GM10266 (cell line): ENCODE data around the gene PLXND1.

Experiments
- DNase-seq: peaks from one replicate; pipeline ENCODE4 v3.0.0; 2012; ENCODE audit errors: extremely low spot score
- CTCF ChIP-seq: IDR thresholded peaks from 2 replicates; pipeline ENCODE4 v1.5.1; 2012; ENCODE audit warnings: mild to moderate bottlenecking, low read depth; ENCODE audit not compliant: control insufficient read depth, insufficient read depth; ENCODE audit errors: missing control alignments

Gene PLXND1

GRCh38 chr3:129534428-129535027 is 71.9 kb downstream of the PLXND1 start:
- no peak for DNase-seq
- TF ChIP-seq CTCF: no peak

GRCh38 chr3:129533406-129533805 is 73.1 kb downstream of the PLXND1 start:
- no peak for DNase-seq

GRCh38 chr3:129532261-129532660 is 74.2 kb downstream of the PLXND1 start:
- no peak for TF ChIP-seq CTCF

More at GRCh38 chr3:129533406-129533805, 73.1 kb downstream of the PLXND1 start:
- TF ChIP-seq CTCF: no peak

GRCh38 chr3:129531699-129532098 is 74.8 kb downstream of the PLXND1 start:
- TF ChIP-seq CTCF: no peak
- no peak for DNase-seq

More at GRCh38 chr3:129532261-129532660, 74.2 kb downstream of the PLXND1 start:
- DNase-seq: no peak

- TF ChIP-seq CTCF: no peak
- DNase-seq: no peak
These were observed 75.7 kb downstream of the PLXND1 start for GRCh38 chr3:129530821-129531220.

GRCh38 chr3:129530251-129530791 is 76.2 kb downstream of the PLXND1 start:
- TF ChIP-seq CTCF: no peak
- no peak for DNase-seq

- no peak for TF ChIP-seq CTCF
- DNase-seq: no peak
These were observed 76.9 kb downstream of the PLXND1 start for GRCh38 chr3:129529436-129530210.
